Subcutaneous adipose tissue (tissue), 4 donors: ENCODE data around the gene KLHL3. TPM values are rescaled to one million over a fixed set of nuclear protein-coding genes. Genes with fewer than 3 reads are reported as not detected.
A peak's percentile ranks its signal among the peaks of the same experiment; 100 is the strongest.

Experiments used
- CTCF ChIP-seq: fragments of 450-650 bp; IDR thresholded peaks from one replicate; pipeline ENCODE4 v1.5.1; 2016; ENCODE audit warnings: low read depth, mild to moderate bottlenecking, control low read depth, antibody characterized with exemption, moderate library complexity
- small RNA-seq: library from RNA; depleted of rRNA; stranded (forward); fragments of <200 nt; gene quantifications from one replicate; pipeline ENCODE3, GENCODE V24; 2016
- total RNA-seq, 4 donors: library from RNA; depleted of rRNA; stranded (reverse); fragments of >200 nt; gene quantifications; one replicate each; pipeline ENCODE4 v1.1.0, GENCODE V29; 2016

The KLHL3 gene
- total RNA-seq, 4 donors from 2014 or later = 3.1 to 18.5 (median 7.2) TPM

GRCh38 chr5:137575847-137576246 lies 160.0 kb downstream of the KLHL3 start:
- no peak for TF ChIP-seq CTCF

DNA sequence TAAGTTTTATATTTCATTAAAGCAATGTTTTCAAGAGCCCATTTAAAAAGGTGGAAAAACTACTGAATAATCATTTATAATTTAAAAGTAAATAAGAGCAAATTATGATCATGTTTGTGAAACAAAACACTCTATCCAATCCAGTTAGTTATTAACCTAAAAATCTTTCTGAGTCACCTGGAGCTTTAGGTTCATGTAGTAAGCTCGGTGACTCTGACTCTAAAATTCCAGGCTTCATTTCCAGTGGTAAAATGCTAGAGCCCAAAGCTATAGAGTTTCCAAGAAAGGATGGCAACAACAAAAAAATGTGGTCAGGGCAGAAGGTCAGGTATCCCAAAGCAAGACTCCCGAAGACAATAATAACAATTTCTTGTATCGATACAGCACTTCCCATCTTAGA lies 160.7 kb downstream of the KLHL3 start:
- TF ChIP-seq CTCF = no peak

GRCh38 chr5:137573376-137573775 lies 162.5 kb downstream of the KLHL3 start:
- TF ChIP-seq CTCF = no peak

DNA sequence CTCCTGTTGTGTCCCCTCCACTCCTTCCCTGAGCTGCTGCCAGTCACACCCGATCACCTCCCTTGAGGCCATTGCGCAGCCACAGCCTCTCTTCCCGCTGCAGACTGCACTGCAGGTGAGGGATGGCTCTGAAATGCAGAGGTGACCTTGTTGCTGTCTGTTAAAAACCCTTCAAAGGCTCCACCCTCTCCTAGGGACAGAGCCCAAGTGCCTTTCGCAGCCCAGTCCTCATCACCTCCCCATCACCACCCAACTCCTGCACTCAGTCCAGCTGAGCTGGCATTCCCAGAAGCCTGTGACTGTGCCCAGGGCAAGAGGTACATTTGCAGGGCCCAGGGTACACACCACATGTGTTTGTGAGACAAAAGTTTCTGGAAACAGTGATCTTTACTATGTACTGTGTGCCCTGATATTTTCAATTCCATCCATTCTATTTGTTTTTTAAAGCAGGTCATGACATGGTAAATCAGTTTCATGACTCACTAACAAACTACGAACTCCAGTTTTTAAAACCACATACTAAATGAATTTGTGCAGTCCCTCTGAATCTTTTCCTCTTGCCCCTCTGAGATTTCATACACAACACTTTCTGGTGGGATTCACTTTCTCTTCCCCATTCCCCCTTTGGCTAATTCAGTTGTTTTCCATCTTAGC lies 163.7 kb downstream of the KLHL3 start:
- no peak for TF ChIP-seq CTCF

GRCh38 chr5:137570070-137570469 lies 165.8 kb downstream of the KLHL3 start:
- TF ChIP-seq CTCF = no peak

Small RNA genes within 50 kb of the gene (small RNA-seq; reads per million reads assigned to genes)
- gene MIR874 = 39.2 reads per million, percentile 96 among the genes with 10 or more reads in this experiment

Other genes with a start within 250 kb of the KLHL3 start
- 10 to 100 TPM; 55.2 to 84.6 (median 70.1) TPM for gene SPOCK1, start 236.8 kb downstream of the KLHL3 start, total RNA-seq
- gene HNRNPA0, start 18.3 kb upstream of the KLHL3 start, total RNA-seq = 10 to 100 TPM in 3 of 4 donors, 1 to 10 TPM in 1; 8.8 to 12.8 (median 10.4) TPM
- gene MYOT, start 131.8 kb upstream of the KLHL3 start, total RNA-seq = 1 to 10 TPM in 3 of 4 donors, not detected in 1; 1.5 to 6.2 (median 2.4) TPM
- not detected for gene PKD2L2, start 153.4 kb upstream of the KLHL3 start, total RNA-seq